Measurements from ENCODE around the gene PLXDC1.

The PLXDC1 gene

GRCh38 chr17:39151150-39151942 is at the start of gene PLXDC1:
TSS of gene PLXDC1 (minus strand) at chr17:39151637. CDS start at chr17:39151437, 200 bp downstream.
- no peak for DNase-seq

GRCh38 chr17:39200957-39201510 is 49.6 kb upstream of the PLXDC1 start:
- no peak for DNase-seq

GRCh38 chr17:39200070-39200879 is 48.8 kb upstream of the PLXDC1 start, which contains the start of gene RPL19:
TSS of gene RPL19 (plus strand) at chr17:39200283. CDS start at chr17:39200345, 62 bp downstream.
- DNase-seq, result peak; percentile 79

GRCh38 chr17:39199820-39200069 is 48.3 kb upstream of the PLXDC1 start:
- DNase-seq, result peak; percentile 90

- no peak for DNase-seq
These were observed 46.7 kb upstream of the PLXDC1 start for GRCh38 chr17:39198186-39198566.

- DNase-seq, result peak; percentile 56
These were observed 46.1 kb upstream of the PLXDC1 start, which contains the start of gene CACNB1 for GRCh38 chr17:39197380-39198185. TSS of gene CACNB1 (minus strand) at chr17:39197669. CDS start at chr17:39197495, 174 bp downstream.

GRCh38 chr17:39196808-39197291 is 45.4 kb upstream of the PLXDC1 start:
- no peak for DNase-seq

GRCh38 chr17:39196241-39196807 is 44.9 kb upstream of the PLXDC1 start:
- no peak for DNase-seq

- peak; percentile 29 for DNase-seq
These were observed 44.2 kb upstream of the PLXDC1 start for GRCh38 chr17:39195568-39196160.

GRCh38 chr17:39194985-39195524 is 43.6 kb upstream of the PLXDC1 start:
- DNase-seq, result no peak

GRCh38 chr17:39194089-39194984 is 42.9 kb upstream of the PLXDC1 start:
- no peak for DNase-seq

GRCh38 chr17:39193346-39193745 is 41.9 kb upstream of the PLXDC1 start:
- DNase-seq, result no peak

- DNase-seq, result no peak
These were observed 41.5 kb upstream of the PLXDC1 start for GRCh38 chr17:39192901-39193300.

- DNase-seq, result no peak
These were observed 40.5 kb upstream of the PLXDC1 start for GRCh38 chr17:39191750-39192510.

- no peak for DNase-seq
These were observed 35.9 kb upstream of the PLXDC1 start for GRCh38 chr17:39187152-39187830.

GRCh38 chr17:39186481-39187002 is 35.1 kb upstream of the PLXDC1 start:
- DNase-seq, result no peak

GRCh38 chr17:39183720-39184119 is 32.3 kb upstream of the PLXDC1 start:
- no peak for DNase-seq

- no peak for DNase-seq
These were observed 31.6 kb upstream of the PLXDC1 start for GRCh38 chr17:39183045-39183444.

GRCh38 chr17:39181303-39181702 is 29.9 kb upstream of the PLXDC1 start:
- DNase-seq, result no peak
